ENCODE data around the gene REELD1.

The REELD1 gene

GRCh38 chr4:146271466-146271865 lies 57.1 kb downstream of the REELD1 start:
- no peak for DNase-seq

GRCh38 chr4:146273204-146273901 lies 59.0 kb downstream of the REELD1 start:
- DNase-seq = no peak

- DNase-seq = no peak
Observed at GRCh38 chr4:146274774-146275173, 60.4 kb downstream of the REELD1 start.

GRCh38 chr4:146275370-146275769 lies 61.0 kb downstream of the REELD1 start:
- no peak for DNase-seq

- no peak for DNase-seq
Observed at GRCh38 chr4:146278986-146279385, 64.6 kb downstream of the REELD1 start.

Data from activated CD8-positive, alpha-beta memory T cell treated with anti-CD3 and anti-CD28 coated beads, Interleukin-2, amount 50 U/mL, for 48 hours (primary cell).